Activated CD4-positive, alpha-beta memory T cell treated with anti-CD3 and anti-CD28 coated beads for 36 hours (primary cell): ENCODE data around the gene DNAJC9. TPM values are rescaled to one million over a fixed set of nuclear protein-coding genes. Genes with fewer than 3 reads are reported as not detected.
"Not testable (repeated sequence)": the region's sequence is repeated elsewhere in the genome, so short reads cannot be mapped to it uniquely, and the experiment has no call there.

Source experiments
- CTCF ChIA-PET: fragments of 350-600 bp; sonication (Branson Sonifier 250); formaldehyde crosslinking; loops from one replicate; lab custom pipeline; 2021; ENCODE audit warnings: antibody characterized with exemption, inconsistent platforms; lab: Charles Lee
- POLR2A ChIA-PET: fragments of 350-600 bp; sonication (Branson Sonifier 250); formaldehyde crosslinking; loops from one replicate; lab custom pipeline; 2021; ENCODE audit warnings: antibody characterized with exemption; lab: Charles Lee
- DNase-seq: peaks from one replicate; pipeline ENCODE4 v3.0.0-alpha.2; 2020
- H3K27ac Mint-ChIP-seq: one replicate; pipeline ENCODE4 v1.8.0; 2021; ENCODE audit warnings: mixed read lengths
- H3K27me3 Mint-ChIP-seq: one replicate; pipeline ENCODE4 v1.8.0; 2021; ENCODE audit warnings: mixed read lengths
- H3K36me3 Mint-ChIP-seq: one replicate; pipeline ENCODE4 v1.8.0; 2021; ENCODE audit warnings: mixed read lengths
- H3K4me1 Mint-ChIP-seq: one replicate; pipeline ENCODE4 v1.8.0; 2021; ENCODE audit warnings: low read depth, mixed read lengths
- H3K4me3 Mint-ChIP-seq: one replicate; pipeline ENCODE4 v1.8.0; 2021; ENCODE audit warnings: mild to moderate bottlenecking, mixed read lengths
- H3K9me3 Mint-ChIP-seq: one replicate; pipeline ENCODE4 v1.8.0; 2021; ENCODE audit warnings: mixed read lengths
- intact Hi-C: fragments of 100-400 bp; cut with micrococcal nuclease; formaldehyde crosslinking; loops from one replicate; pipeline ENCODE4 v1.15.1; 2023
- total RNA-seq, 2 experiments: library from RNA; stranded (reverse); gene quantifications; one replicate each; pipeline ENCODE4 v1.2.3, GENCODE V29; 2021

Gene DNAJC9
- total RNA-seq: 10 to 100 TPM; 45.8 to 49.3 TPM

DNA sequence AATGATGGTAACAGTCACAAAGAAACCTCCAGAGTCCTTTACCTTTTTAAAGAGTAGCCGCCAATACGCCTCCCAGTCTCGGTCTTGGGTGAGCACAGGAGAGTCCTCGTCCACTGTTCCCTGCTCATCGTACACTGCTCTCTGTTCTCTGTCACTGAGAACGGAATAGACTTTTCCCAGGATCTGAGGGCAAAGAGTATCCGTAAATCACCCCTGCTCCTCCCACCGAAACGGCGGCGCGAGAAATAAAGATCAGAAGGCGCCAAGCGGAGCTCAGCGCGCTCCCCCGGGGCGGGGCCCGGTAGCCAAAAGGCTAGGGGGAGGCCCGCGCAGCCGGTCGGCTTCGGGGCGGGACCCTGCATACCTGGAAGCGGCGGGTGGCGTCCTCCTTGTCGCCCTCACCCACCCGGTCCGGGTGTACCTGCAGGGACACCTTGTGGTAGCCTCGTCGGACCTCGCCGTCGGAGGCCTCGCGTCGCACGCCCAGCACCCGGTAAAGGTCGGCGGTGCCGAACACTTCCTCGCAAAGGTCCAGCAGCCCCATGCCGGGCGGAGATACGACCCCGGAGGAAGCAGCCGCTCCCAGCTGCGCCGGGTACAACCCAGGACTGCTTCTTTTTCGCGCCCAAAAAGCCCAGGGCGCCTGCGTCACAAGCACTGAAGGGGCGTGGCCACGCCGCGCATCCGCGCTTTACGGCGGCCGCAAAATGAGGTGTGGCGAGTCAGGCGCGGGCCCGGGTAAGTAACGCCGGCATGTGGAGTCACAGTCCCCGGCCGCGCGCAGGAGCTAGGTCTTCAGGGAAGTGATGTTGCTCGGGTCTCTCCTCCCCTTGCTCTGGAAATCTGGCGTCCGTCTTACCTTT lies at the start of gene DNAJC9:
TSS of gene DNAJC9 (minus strand) at position 610 of the 863 bp plus-strand sequence. CDS start at position 544, 66 bp downstream.
- peaks cover 79% of the 10 kb centered on the region for H3K36me3 Mint-ChIP-seq
- H3K4me3 Mint-ChIP-seq: peak within 1 kb of the TSS; percentile 99
- ChIA-PET CTCF (interaction anchor here (0.9 to 1.7 kb wide), 7 partner anchors 9 to 168 kb away, joined by 3 to 7 read pairs (median 3); no protein-coding TSS in a partner anchor), POLR2A (interaction anchor here (0.6 to 1.8 kb wide), 18 partner anchors 8 to 753 kb away, joined by 3 to 11 read pairs (median 4); partner anchors contain the start of genes ANXA7, CFAP70 and PPP3CB)
- intact Hi-C loops: loop anchor here (1.0 to 2.0 kb wide), 5 partner anchors 79 to 379 kb away; partner anchors contain the start of genes ECD, FAM149B1, P4HA1 and PPP3CB
- peak within 1 kb of the TSS; percentile 94 for H3K27ac Mint-ChIP-seq
- H3K4me1 Mint-ChIP-seq: peaks cover 61% of the 10 kb centered on the region
- no peaks in the 10 kb centered on the region for H3K9me3 Mint-ChIP-seq
- H3K27me3 Mint-ChIP-seq: no peaks in the 10 kb centered on the region
- peak; percentile 99 for DNase-seq

DNA sequence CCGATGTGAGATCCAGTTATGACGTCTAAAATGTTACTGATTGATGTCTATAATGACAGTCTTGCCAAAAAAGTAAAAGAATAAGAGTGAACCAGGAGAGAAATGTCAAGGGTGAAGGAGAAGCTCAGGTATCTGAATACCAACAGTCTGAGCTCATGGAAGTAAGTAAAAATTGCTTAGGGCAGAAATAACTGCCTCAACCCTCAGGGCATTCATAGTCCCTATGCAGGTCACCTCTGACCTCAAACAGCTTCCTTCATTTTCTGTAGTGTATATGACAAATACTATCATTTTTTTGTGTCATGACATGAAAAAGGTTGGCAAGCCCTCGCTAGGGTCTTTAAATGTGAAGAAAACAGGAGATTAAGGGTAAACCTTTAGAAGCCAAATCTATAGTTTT lies 46.4 kb upstream of the DNAJC9 start:
- Mint-ChIP-seq H3K4me3 (no peak overlapping the region), H3K36me3 (peaks cover 12% of the 10 kb centered on the region), H3K9me3 (no peaks in the 10 kb centered on the region), H3K27ac (no peak overlapping the region), H3K27me3 (no peaks in the 10 kb centered on the region), H3K4me1 (peaks cover 7% of the 10 kb centered on the region)
- no peak for DNase-seq
- intact Hi-C loops: no loop called here
- ChIA-PET CTCF (no interaction called here), POLR2A (no interaction called here)

GRCh38 chr10:73289958-73290357 lies 42.9 kb upstream of the DNAJC9 start:
- Mint-ChIP-seq H3K36me3 (peaks cover 12% of the 10 kb centered on the region), H3K27me3 (no peaks in the 10 kb centered on the region), H3K4me3 (no peak overlapping the region), H3K4me1 (no peaks in the 10 kb centered on the region), H3K9me3 (no peaks in the 10 kb centered on the region), H3K27ac (no peak overlapping the region)
- intact Hi-C loops: no loop called here
- DNase-seq: no peak
- ChIA-PET POLR2A (no interaction called here), CTCF (no interaction called here)

DNA sequence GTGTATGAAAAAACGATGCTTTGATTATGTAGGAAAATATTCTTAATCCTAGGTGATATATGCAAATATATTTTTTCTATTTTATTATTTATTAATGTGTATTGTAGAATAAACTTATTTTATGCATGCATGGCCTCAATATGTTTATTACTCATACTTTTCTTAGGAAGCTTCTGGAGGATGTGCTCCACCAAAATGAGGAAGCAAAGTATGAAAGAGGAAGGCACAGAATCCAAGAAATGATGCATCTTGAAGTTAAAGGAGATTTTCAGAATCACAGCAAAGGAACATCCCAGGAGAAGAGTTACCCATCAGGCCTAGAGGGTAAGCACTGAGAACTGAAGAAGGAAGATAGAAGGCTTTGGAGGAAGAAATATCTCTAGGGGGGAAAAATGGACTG lies 40.4 kb upstream of the DNAJC9 start:
- H3K27me3 Mint-ChIP-seq: no peaks in the 10 kb centered on the region
- no peaks in the 10 kb centered on the region for H3K9me3 Mint-ChIP-seq
- intact Hi-C loops: no loop called here
- CTCF ChIA-PET: interaction anchor here (1.0 kb wide), 1 partner anchor 23 kb away, joined by 3 read pairs; no protein-coding TSS in a partner anchor
- POLR2A ChIA-PET: no interaction called here
- H3K36me3 Mint-ChIP-seq: peaks cover 12% of the 10 kb centered on the region
- H3K27ac Mint-ChIP-seq: no peak overlapping the region
- no peaks in the 10 kb centered on the region for H3K4me1 Mint-ChIP-seq
- no peak overlapping the region for H3K4me3 Mint-ChIP-seq
- no peak for DNase-seq

DNA sequence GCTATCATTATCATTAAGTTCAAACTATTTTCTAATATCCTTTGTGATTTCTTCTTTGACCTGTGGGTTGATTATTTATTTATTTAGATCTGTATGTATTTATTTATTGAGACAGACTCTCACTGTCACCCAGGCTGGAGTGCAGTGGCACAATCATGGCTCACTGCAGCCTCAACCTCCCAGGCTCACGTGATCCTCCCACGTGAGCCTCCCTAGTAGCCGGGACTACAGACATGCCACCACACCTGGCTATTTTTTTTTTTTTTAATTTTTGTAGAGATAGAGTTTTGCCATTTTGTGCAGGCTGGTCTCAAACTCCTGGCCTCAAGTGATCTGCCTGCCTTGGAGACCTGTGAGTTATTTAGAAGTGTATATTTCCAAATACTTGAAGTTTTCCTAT lies 34.0 kb upstream of the DNAJC9 start:
- no peak overlapping the region for H3K27ac Mint-ChIP-seq
- POLR2A ChIA-PET: no interaction called here
- no peaks in the 10 kb centered on the region for H3K4me1 Mint-ChIP-seq
- H3K27me3 Mint-ChIP-seq: no peaks in the 10 kb centered on the region
- H3K9me3 Mint-ChIP-seq: no peaks in the 10 kb centered on the region
- no peak overlapping the region for H3K4me3 Mint-ChIP-seq
- H3K36me3 Mint-ChIP-seq: no peaks in the 10 kb centered on the region
- CTCF ChIA-PET: no interaction called here
- DNase-seq: no peak
- intact Hi-C loops: no loop called here

- Mint-ChIP-seq H3K9me3 (no peaks in the 10 kb centered on the region), H3K4me1 (peaks cover 4% of the 10 kb centered on the region), H3K27me3 (no peaks in the 10 kb centered on the region), H3K36me3 (no peaks in the 10 kb centered on the region), H3K27ac (no peak overlapping the region), H3K4me3 (no peak overlapping the region)
- CTCF ChIA-PET: interaction anchor here (0.6 to 2.2 kb wide), 15 partner anchors 15 to 383 kb away, joined by 3 to 7 read pairs (median 3); partner anchors contain the start of gene DNAJC9
- intact Hi-C loops: loop anchor here (1.0 kb wide), 1 partner anchor 380 kb away; no protein-coding TSS in a partner anchor
- POLR2A ChIA-PET: no interaction called here
- DNase-seq: no peak
Measured at GRCh38 chr10:73264423-73264822, 17.4 kb upstream of the DNAJC9 start.

GRCh38 chr10:73263693-73264347 lies 16.8 kb upstream of the DNAJC9 start:
- no peak for DNase-seq
- no peaks in the 10 kb centered on the region for H3K36me3 Mint-ChIP-seq
- H3K4me1 Mint-ChIP-seq: peaks cover 4% of the 10 kb centered on the region
- H3K4me3 Mint-ChIP-seq: no peak overlapping the region
- POLR2A ChIA-PET: interaction anchor here (1.0 kb wide), 1 partner anchor 17 kb away, joined by 3 read pairs; the partner anchor contains the start of gene DNAJC9
- CTCF ChIA-PET: interaction anchor here (0.6 to 2.2 kb wide), 16 partner anchors 11 to 384 kb away, joined by 3 to 7 read pairs (median 4); partner anchors contain the start of gene DNAJC9
- H3K27ac Mint-ChIP-seq: no peak overlapping the region
- intact Hi-C loops: loop anchor here (1.0 kb wide), 1 partner anchor 380 kb away; no protein-coding TSS in a partner anchor
- peaks cover 6% of the 10 kb centered on the region for H3K9me3 Mint-ChIP-seq
- no peaks in the 10 kb centered on the region for H3K27me3 Mint-ChIP-seq

DNA sequence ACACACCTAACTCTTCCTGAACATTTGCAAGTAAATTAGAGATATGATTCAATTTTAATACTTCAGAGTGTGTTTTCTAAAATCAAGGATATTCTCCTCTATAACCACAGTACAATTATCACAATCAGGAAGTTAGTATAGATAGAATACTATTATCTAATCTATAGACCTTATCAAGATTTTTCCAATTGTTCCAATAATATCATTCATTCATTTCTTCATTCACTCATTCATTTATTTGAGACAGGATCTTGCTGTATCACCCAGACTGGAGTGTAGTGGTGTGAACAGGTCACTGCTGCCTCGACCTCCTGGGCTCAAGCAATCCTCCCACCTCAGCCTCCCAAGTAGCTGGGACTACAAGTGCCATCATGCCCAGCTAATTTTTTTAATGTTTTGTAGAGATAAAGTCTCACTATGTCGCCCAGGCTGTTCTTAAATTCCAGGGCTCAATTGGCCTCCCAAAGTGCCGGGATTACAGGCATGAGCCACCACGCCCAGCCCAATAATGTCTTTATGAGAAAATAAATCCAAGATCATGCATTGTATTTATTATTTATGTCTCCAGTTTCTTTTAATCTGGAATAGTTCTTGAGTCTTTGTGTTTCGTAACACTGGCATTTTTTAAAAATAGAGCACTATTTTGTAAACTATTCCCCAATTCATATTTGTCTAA lies 16.0 kb upstream of the DNAJC9 start:
- H3K27me3 Mint-ChIP-seq: no peaks in the 10 kb centered on the region
- no peak overlapping the region for H3K27ac Mint-ChIP-seq
- POLR2A ChIA-PET: interaction anchor here (0.9 to 1.0 kb wide), 2 partner anchors 11 to 16 kb away, joined by 3 read pairs; partner anchors contain the start of genes DNAJC9 and MRPS16
- CTCF ChIA-PET: interaction anchor here (1.1 to 2.2 kb wide), 7 partner anchors 10 to 382 kb away, joined by 3 to 7 read pairs (median 4); partner anchors contain the start of gene DNAJC9
- no peak overlapping the region for H3K4me3 Mint-ChIP-seq
- no peak for DNase-seq
- H3K9me3 Mint-ChIP-seq: peaks cover 11% of the 10 kb centered on the region
- intact Hi-C loops: no loop called here
- no peaks in the 10 kb centered on the region for H3K36me3 Mint-ChIP-seq
- H3K4me1 Mint-ChIP-seq: peaks cover 4% of the 10 kb centered on the region

DNA sequence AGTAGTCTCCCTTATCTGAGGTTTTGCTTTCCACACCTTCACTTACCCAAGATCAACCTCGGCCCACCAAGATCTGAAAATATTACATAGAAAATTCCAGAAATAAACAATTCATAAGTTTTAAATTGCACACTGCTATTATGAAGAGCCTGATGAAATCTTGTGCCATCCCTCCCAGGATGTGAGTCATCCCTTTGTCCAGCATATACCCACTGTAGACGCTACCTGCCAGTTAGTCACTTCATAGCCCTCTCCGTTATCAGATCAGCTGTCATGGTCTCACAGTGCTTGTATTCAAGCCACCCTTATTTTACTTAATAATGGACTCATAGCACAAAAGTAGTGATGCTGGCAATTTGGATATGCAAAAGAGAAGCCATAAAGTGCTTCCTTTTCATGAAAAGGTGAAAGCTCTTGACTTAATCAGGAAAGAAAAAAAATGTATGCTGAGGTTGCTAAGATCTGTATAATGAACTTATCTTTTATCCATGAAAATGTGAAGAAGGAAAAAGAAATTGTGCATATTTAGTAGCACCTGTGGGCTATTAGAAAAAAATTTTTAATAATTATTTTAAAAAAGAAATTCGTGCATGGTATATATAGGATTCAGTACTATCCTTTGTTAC lies 15.2 kb upstream of the DNAJC9 start:
- CTCF ChIA-PET: no interaction called here
- no peak overlapping the region for H3K4me3 Mint-ChIP-seq
- DNase-seq: no peak
- H3K36me3 Mint-ChIP-seq: no peaks in the 10 kb centered on the region
- H3K4me1 Mint-ChIP-seq: peaks cover 4% of the 10 kb centered on the region
- no peaks in the 10 kb centered on the region for H3K27me3 Mint-ChIP-seq
- POLR2A ChIA-PET: interaction anchor here (0.9 kb wide), 1 partner anchor 10 kb away, joined by 3 read pairs; the partner anchor contains the start of gene MRPS16
- H3K27ac Mint-ChIP-seq: no peak overlapping the region
- peaks cover 11% of the 10 kb centered on the region for H3K9me3 Mint-ChIP-seq
- intact Hi-C loops: no loop called here

GRCh38 chr10:73261362-73261995 lies 14.4 kb upstream of the DNAJC9 start:
- DNase-seq: no peak
- Mint-ChIP-seq H3K36me3 (no peaks in the 10 kb centered on the region), H3K27ac (no peak overlapping the region)

GRCh38 chr10:73258612-73259011 lies 11.6 kb upstream of the DNAJC9 start:
- H3K36me3 Mint-ChIP-seq, DNase-seq, intact Hi-C loops, H3K27me3 Mint-ChIP-seq, POLR2A ChIA-PET, H3K4me3 Mint-ChIP-seq, CTCF ChIA-PET, H3K27ac Mint-ChIP-seq, H3K4me1 Mint-ChIP-seq: not testable (repeated sequence)
- H3K9me3 Mint-ChIP-seq: peaks cover 11% of the 10 kb centered on the region

More at GRCh38 chr10:73261362-73261995, 14.4 kb upstream of the DNAJC9 start:
- intact Hi-C loops: no loop called here
- Mint-ChIP-seq H3K4me1 (peaks cover 4% of the 10 kb centered on the region), H3K9me3 (peaks cover 11% of the 10 kb centered on the region), H3K4me3 (no peak overlapping the region), H3K27me3 (no peaks in the 10 kb centered on the region)
- ChIA-PET CTCF (no interaction called here), POLR2A (no interaction called here)
